GM19023 (cell line): ENCODE data around the gene IMPG2.

Experiments
- ATAC-seq: cut with Tn5 transposase; IDR thresholded peaks from one replicate; pipeline ENCODE4 v1.9.1; 2021; ENCODE audit warnings: mild to moderate bottlenecking, moderate library complexity; ENCODE audit not compliant: unreplicated experiment

IMPG2 gene

DNA sequence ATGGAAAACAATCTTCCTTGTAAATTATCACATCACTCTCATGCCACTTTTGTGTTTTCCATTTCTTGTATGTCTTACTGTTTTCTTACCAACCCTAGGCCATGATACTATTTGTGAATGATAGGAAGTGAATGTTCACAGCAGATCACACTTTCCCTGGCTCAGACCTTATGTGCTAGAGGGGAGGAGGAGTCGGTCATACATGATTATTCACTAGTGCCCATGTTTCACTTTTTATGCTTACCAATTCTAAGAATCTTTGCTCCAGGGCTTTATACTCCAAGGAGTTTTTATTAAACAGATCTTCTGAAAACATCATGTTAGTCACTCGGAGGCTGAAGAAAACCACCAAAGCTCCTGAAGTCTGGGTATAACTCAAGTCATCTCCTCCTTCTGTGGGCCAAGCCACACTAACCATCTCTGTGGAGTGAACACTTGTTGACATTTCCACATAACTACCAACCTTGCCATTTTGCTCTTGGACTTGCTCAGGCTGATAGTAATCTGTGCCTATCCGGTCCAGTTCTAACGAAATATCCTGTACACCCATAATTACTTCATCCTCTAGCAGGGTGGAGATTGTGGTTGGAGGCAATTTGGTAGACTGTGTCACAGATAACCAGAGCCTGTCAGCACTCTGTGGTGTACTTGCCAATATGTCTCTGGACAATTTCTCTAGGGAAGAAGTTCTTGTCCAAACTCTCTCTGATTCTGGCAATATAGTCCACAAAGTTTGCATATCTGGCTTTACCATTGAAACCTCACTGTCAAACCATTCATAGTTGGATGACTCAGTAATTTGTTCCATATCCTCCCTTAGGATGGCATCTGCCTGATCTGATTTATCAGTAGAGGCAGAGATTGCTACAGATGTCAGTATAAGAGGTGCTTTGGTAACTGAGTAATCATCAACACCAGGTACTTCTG is 76.8 kb downstream of the IMPG2 start:
- ATAC-seq: no peak

- ATAC-seq: no peak
Observed at GRCh38 chr3:101240719-101241399, 79.5 kb downstream of the IMPG2 start.

- ATAC-seq: no peak
Observed at GRCh38 chr3:101235048-101235447, 85.3 kb downstream of the IMPG2 start.

GRCh38 chr3:101230618-101231017 is 89.8 kb downstream of the IMPG2 start:
- no peak for ATAC-seq

- ATAC-seq: no peak
Observed at GRCh38 chr3:101229681-101230080, 90.7 kb downstream of the IMPG2 start.

GRCh38 chr3:101228441-101228840 is 91.9 kb downstream of the IMPG2 start:
- no peak for ATAC-seq

DNA sequence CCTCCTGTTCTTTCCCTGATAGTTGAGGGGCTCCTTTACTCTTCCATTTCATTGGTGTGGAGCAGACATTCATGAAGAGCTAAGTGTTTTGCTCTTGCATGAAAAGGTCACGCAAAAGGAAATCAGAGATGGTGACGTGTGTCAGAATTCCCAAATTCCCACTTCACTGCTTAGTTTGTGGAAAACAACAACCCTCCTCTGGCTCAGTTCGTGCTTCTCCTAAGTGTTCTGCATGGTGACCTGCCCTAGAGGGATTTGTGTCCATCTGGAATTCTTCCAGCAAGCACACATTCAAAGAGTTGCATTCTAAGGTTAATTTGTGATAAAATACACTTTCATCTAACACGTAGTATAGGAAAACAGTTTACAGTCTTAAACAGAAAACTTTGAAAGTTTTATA is 95.6 kb downstream of the IMPG2 start:
- no peak for ATAC-seq

GRCh38 chr3:101223016-101223415 is 97.4 kb downstream of the IMPG2 start:
- no peak for ATAC-seq

GRCh38 chr3:101219842-101220560 is 100.4 kb downstream of the IMPG2 start:
- ATAC-seq: no peak

DNA sequence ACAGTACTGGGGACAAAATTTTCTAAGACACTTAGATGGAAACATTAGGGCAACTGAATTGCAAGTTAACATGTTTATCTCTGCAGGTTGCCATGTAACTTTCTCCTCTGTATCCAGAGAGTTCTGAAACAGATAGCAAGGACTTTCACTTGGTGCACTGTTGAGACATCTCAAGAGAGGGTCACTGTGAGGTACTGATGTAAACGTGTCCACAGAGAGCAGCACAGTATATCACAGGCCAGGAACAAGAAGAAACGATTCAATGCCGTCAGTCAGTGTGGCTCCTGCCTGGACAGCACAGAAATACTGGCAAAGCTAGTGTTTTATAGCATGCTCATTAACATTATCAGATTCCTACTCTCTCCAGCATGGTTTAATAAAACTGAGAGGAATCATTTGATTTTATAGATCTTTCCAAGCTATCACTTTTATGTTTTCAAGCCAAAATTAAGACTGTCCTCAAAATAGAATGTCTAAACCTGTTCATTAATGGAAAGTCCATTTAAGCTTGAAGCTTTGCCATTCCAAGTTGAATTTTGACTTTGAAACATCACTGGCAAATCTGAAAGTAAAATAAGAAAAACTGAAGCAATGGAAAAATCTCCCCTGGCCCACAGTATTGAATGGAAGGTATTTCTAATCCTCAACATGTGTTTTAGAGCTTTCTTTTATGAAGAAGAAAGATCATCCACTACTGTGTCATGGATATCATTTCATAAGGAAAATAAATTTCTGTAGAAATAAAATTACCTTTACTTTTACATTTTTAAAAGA is 102.7 kb downstream of the IMPG2 start:
- no peak for ATAC-seq

GRCh38 chr3:101216710-101217465 is 103.5 kb downstream of the IMPG2 start:
- no peak for ATAC-seq

- no peak for ATAC-seq
Observed at GRCh38 chr3:101212730-101213129, 107.6 kb downstream of the IMPG2 start.

GRCh38 chr3:101204246-101204645 is 116.1 kb downstream of the IMPG2 start:
- ATAC-seq: no peak

GRCh38 chr3:101203411-101203810 is 117.0 kb downstream of the IMPG2 start:
- ATAC-seq: no peak

DNA sequence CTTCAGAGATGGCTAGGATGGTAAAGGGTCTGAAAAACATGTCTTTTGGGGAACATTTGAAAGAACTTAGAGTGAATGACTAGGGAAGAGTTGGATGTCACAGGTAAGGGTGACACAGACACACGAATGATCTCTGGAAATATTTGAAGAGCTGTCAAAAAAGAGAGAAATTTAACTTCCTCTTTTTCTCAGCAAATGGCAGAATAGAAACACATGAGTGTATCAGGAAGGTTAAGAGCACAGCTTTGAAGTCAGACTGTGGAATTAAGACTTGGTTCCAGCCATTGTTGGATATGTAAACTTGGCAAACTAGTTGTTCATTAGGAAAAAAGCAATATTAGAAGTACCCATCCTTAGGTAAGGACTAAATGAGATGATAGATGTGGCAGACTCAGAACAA is 117.7 kb downstream of the IMPG2 start:
- ATAC-seq: no peak

DNA sequence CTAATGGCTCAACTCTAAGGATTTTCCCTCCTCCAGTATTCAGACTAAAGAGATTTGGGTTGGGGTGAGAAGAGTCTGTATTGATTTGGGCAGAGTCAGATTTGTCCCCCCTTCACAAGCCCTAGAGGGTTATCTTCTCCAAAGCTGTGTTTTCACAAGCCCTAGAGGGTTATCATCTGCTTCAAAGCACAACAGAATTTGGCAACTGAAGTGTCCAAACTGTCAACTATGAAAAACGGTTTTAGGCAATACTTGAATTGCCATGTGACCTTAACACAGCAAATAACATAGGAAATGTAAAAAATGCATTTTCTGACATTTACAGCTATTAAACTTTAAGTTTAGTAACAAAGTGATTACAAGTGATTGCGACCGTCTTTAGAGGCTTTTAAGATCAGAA is 119.9 kb downstream of the IMPG2 start:
- no peak for ATAC-seq

DNA sequence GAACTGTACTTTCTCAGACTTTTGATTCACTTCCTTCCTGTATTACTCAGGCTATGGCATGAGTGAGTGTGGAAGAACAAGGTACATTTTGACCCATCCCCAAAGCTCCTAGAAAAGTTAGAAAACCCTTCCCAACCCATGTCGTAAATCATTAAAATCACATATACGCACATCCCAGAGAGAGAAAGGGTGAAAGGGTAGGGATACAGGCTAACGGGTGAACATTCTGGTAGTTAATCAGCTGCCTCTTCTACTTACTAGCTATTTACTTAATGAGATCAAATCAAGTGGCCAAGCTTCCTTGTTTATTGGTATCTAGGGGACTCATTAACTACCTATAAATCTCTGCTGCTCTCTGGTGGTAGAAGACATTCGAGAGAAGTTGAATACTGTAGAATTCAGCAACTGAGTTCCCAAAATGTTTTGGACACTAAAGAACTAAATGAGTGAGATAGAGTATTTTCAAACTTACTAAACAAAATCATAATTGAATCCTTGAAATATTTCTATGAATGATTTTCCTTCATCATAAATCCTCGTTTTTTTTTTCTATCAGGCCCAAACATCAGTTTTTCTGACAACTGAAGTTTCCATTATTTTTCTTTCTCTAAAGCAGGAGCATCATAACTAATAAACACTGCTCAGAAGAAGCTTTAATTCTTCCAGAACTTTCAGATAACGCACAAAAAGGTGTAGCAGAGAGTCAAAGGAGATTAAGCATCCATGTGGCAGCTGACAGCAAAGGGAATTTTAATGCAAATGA is 124.2 kb downstream of the IMPG2 start:
- ATAC-seq: no peak

DNA sequence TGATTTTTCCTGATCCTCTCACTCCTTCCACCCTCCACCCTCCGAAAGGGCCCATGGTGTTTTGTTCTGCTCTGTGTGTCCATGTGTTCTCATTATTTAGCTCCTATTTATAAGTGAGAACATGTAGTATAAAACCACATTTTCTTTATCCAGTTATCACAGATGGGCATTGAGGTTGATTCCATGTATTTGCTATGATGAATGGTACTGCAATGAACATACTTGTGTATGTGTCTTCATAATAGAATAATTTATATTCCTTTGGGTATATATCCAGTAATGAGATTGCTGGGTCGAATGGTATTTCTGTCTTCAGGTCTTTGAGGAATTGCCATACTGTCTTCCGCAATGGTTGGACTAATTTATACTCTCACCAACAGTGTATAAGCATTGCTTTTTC is 126.0 kb downstream of the IMPG2 start:
- ATAC-seq: no peak

- ATAC-seq: no peak
Observed at GRCh38 chr3:101193957-101194356, 126.4 kb downstream of the IMPG2 start.
